GM23338 (cell line): ENCODE measurements around the gene INPP4B. TPM values are rescaled to one million over a fixed set of nuclear protein-coding genes. Genes with fewer than 3 reads are reported as not detected.

Source experiments
- ATAC-seq: fragments of 200-7000 bp; cut with Tn5 transposase; 3 replicates; pipeline ENCODE4 v1.9.1; 2020
- DNase-seq: peaks from one replicate; pipeline ENCODE4 v3.0.0-alpha.2; 2015; ENCODE audit warnings: low spot score
- H2AFZ ChIP-seq: fragments of 200-600 bp; sonication (generic); 2 replicates; pipeline ENCODE4 v1.8.0; 2016; ENCODE audit warnings: antibody characterized with exemption, mild to moderate bottlenecking, moderate library complexity
- H3F3A ChIP-seq: fragments of 200-600 bp; sonication (generic); replicated peaks from 2 replicates; pipeline ENCODE4 v1.8.0; 2017; ENCODE audit warnings: antibody characterized with exemption, mixed run types, low read depth
- H3K27ac ChIP-seq: fragments of 200-600 bp; sonication (generic); 2 replicates; pipeline ENCODE4 v1.6.1; 2016; ENCODE audit warnings: low read depth
- H3K27me3 ChIP-seq: fragments of 200-600 bp; sonication (generic); 2 replicates; pipeline ENCODE4 v1.8.0; 2016; ENCODE audit warnings: mild to moderate bottlenecking, mixed run types, moderate library complexity; ENCODE audit not compliant: insufficient read depth
- H3K36me3 ChIP-seq: fragments of 200-600 bp; sonication (generic); 2 replicates; pipeline ENCODE4 v1.8.0; 2016; ENCODE audit warnings: mild to moderate bottlenecking; ENCODE audit not compliant: insufficient read depth
- H3K4me1 ChIP-seq: fragments of 200-600 bp; sonication (generic); 2 replicates; pipeline ENCODE4 v1.8.0; 2016; ENCODE audit warnings: mild to moderate bottlenecking, moderate library complexity; ENCODE audit not compliant: insufficient read depth
- H3K4me2 ChIP-seq: fragments of 200-600 bp; sonication (generic); 2 replicates; pipeline ENCODE4 v1.7.1; 2017; ENCODE audit warnings: mixed run types
- H3K4me3 ChIP-seq: fragments of 200-600 bp; sonication (generic); 2 replicates; pipeline ENCODE4 v1.6.1; 2016; ENCODE audit warnings: mixed run types
- H3K79me2 ChIP-seq: fragments of 200-600 bp; sonication (generic); replicated peaks from 2 replicates; pipeline ENCODE4 v1.8.0; 2017; ENCODE audit warnings: mild to moderate bottlenecking; ENCODE audit not compliant: insufficient read depth
- H3K9me2 ChIP-seq: fragments of 200-600 bp; sonication (generic); 2 replicates; pipeline ENCODE4 v1.8.0; 2017; ENCODE audit not compliant: insufficient read depth
- H4K20me1 ChIP-seq: fragments of 200-600 bp; sonication (generic); replicated peaks from 2 replicates; pipeline ENCODE4 v1.8.0; 2017; ENCODE audit warnings: mild to moderate bottlenecking; ENCODE audit not compliant: insufficient read depth
- H3K27ac Mint-ChIP-seq: 2 replicates; pipeline ENCODE4 v1.8.0; 2020; ENCODE audit warnings: inconsistent platforms, mild to moderate bottlenecking, moderate library complexity, mixed read lengths
- H3K27me3 Mint-ChIP-seq: 3 replicates; pipeline ENCODE4 v1.8.0; 2022; ENCODE audit warnings: low read depth, mild to moderate bottlenecking, moderate library complexity, mixed read lengths, inconsistent platforms; ENCODE audit not compliant: insufficient read depth, poor library complexity
- H3K36me3 Mint-ChIP-seq: 3 replicates; pipeline ENCODE4 v1.8.0; 2021; ENCODE audit warnings: low read depth, mild to moderate bottlenecking, inconsistent platforms, moderate library complexity, mixed read lengths
- H3K4me1 Mint-ChIP-seq: 3 replicates; pipeline ENCODE4 v1.8.0; 2020; ENCODE audit warnings: mild to moderate bottlenecking, inconsistent platforms, mixed read lengths
- H3K4me3 Mint-ChIP-seq: 3 replicates; pipeline ENCODE4 v1.8.0; 2021; ENCODE audit warnings: moderate library complexity, mild to moderate bottlenecking, inconsistent platforms, mixed read lengths
- H3K9me3 Mint-ChIP-seq: 3 replicates; pipeline ENCODE4 v1.8.0; 2020; ENCODE audit warnings: moderate library complexity, mild to moderate bottlenecking, inconsistent platforms, mixed read lengths
- CREB1 ChIP-seq: fragments of 250-450 bp; sonication (Bioruptor Pico); IDR thresholded peaks from 2 replicates; pipeline ENCODE4 v1.5.0; 2020; ENCODE audit warnings: low read depth, mild to moderate bottlenecking, moderate library complexity
- JUNB ChIP-seq: IDR thresholded peaks from one replicate; pipeline ENCODE4 v1.6.1; 2016; ENCODE audit warnings: antibody characterized with exemption; ENCODE audit not compliant: unreplicated experiment
- NANOG ChIP-seq: IDR thresholded peaks from 2 replicates; pipeline ENCODE4 v1.6.1; 2016; ENCODE audit warnings: antibody characterized with exemption, borderline replicate concordance
- ZNF331 ChIP-seq: fragments of 250-450 bp; sonication (Bioruptor Pico); IDR thresholded peaks from 2 replicates; pipeline ENCODE4 v1.5.0; 2020; ENCODE audit warnings: low read depth, mild to moderate bottlenecking, moderate library complexity
- polyA plus RNA-seq: library from polyadenylated mRNA; unstranded; fragments of >200 nt; fragmentation: Nextera tagmentation; extraction: Ambion mirVana; gene quantifications from 2 replicates; pipeline ENCODE4 v1.2.1, GENCODE V29; 2016
- total RNA-seq: library from RNA; depleted of rRNA; stranded (reverse); fragments of >200 nt; shearing (Covaris generic); gene quantifications from 2 replicates; pipeline ENCODE4 v1.2.3, GENCODE V29; 2014
- TF ChIP-seq, protein P1 (sequence below): IDR thresholded peaks from 2 replicates; pipeline ENCODE4 v1.6.1; 2016; ENCODE audit warnings: antibody characterized with exemption
- TF ChIP-seq, protein P2 (sequence below): IDR thresholded peaks from one replicate; pipeline ENCODE4 v1.6.1; 2018; ENCODE audit warnings: antibody characterized with exemption; ENCODE audit not compliant: unreplicated experiment
- TF ChIP-seq, protein P3 (sequence below), 2 experiments: fragments of 200-600 bp in 1 of 2; sonication (generic) in 1 of 2; conservative IDR thresholded peaks; 2 replicates each; pipeline versions ENCODE4 v1.5.1 to v1.6.1; 2016 to 2017; ENCODE audit warnings: antibody characterized with exemption in 2 of 2, low read depth in 2 of 2, mild to moderate bottlenecking in 2 of 2, moderate library complexity in 1 of 2

INPP4B gene
- total and polyA plus RNA-seq, 2 experiments from 2014 or later: 0.11 to 0.14 TPM

DNA sequence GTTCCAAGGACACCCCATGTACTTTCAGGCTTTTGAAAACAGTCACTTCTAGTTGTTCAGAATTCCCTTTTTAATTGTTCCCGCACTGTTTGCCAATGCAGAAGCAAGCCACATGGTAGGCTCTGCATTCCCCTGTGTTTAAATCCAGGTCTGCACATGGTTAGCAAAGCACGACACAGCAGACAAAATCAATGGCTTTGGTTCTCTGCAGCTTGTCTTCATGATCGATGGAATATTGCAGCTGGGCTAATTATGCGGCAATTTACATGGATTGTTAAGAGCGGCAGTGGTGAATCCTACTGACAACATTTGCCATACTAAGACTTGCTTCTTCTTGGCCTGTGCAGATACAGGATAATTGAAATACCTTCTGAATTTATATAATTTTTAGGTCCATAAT, 20.6 kb upstream of the INPP4B start:
- Histone ChIP-seq H3K27ac (no peak overlapping the region), H3K4me1 (no peaks in the 10 kb centered on the region), H3K27me3 (no peaks in the 10 kb centered on the region), H2AFZ (no peak overlapping the region), H3K79me2 (no peaks in the 10 kb centered on the region), H3F3A (no peaks in the 10 kb centered on the region), H3K4me3 (no peak overlapping the region), H3K9me2 (no peaks in the 10 kb centered on the region; the same call in 1 of the 2 replicates), H4K20me1 (no peaks in the 10 kb centered on the region), H3K36me3 (no peaks in the 10 kb centered on the region), H3K4me2 (no peak overlapping the region)
- ATAC-seq (no peak), DNase-seq (no peak)
- Mint-ChIP-seq H3K9me3 (no peaks in the 10 kb centered on the region), H3K27me3 (peaks cover 5% of the 10 kb centered on the region), H3K36me3 (no peaks in the 10 kb centered on the region), H3K4me3 (no peak overlapping the region), H3K4me1 (no peaks in the 10 kb centered on the region), H3K27ac (no peak overlapping the region)
- TF ChIP-seq CREB1: no peak
- TF ChIP-seq NANOG: no peak
- TF ChIP-seq, protein P1, sequence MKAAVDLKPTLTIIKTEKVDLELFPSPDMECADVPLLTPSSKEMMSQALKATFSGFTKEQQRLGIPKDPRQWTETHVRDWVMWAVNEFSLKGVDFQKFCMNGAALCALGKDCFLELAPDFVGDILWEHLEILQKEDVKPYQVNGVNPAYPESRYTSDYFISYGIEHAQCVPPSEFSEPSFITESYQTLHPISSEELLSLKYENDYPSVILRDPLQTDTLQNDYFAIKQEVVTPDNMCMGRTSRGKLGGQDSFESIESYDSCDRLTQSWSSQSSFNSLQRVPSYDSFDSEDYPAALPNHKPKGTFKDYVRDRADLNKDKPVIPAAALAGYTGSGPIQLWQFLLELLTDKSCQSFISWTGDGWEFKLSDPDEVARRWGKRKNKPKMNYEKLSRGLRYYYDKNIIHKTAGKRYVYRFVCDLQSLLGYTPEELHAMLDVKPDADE: no peak
- TF ChIP-seq, protein P2, sequence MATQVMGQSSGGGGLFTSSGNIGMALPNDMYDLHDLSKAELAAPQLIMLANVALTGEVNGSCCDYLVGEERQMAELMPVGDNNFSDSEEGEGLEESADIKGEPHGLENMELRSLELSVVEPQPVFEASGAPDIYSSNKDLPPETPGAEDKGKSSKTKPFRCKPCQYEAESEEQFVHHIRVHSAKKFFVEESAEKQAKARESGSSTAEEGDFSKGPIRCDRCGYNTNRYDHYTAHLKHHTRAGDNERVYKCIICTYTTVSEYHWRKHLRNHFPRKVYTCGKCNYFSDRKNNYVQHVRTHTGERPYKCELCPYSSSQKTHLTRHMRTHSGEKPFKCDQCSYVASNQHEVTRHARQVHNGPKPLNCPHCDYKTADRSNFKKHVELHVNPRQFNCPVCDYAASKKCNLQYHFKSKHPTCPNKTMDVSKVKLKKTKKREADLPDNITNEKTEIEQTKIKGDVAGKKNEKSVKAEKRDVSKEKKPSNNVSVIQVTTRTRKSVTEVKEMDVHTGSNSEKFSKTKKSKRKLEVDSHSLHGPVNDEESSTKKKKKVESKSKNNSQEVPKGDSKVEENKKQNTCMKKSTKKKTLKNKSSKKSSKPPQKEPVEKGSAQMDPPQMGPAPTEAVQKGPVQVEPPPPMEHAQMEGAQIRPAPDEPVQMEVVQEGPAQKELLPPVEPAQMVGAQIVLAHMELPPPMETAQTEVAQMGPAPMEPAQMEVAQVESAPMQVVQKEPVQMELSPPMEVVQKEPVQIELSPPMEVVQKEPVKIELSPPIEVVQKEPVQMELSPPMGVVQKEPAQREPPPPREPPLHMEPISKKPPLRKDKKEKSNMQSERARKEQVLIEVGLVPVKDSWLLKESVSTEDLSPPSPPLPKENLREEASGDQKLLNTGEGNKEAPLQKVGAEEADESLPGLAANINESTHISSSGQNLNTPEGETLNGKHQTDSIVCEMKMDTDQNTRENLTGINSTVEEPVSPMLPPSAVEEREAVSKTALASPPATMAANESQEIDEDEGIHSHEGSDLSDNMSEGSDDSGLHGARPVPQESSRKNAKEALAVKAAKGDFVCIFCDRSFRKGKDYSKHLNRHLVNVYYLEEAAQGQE: no peak

DNA sequence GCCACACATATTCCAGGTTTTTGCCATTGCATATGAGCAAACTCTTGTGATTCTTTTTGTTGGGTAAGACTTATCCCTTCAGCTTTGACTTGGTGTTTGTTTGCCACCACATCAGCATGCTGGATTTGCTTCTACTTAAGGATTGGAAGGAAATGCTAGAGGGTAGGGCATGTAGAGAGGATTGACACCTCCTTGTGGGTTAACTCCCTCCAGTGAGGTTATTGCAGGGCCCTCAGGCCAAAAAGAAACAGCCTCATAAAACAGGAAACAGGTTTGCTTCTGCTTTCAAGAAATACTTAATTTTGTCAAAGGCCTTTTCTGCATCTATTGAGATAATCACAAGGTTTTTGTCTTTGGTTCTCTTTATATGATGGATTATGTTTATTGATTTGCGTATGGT, 15.2 kb upstream of the INPP4B start:
- Mint-ChIP-seq H3K9me3 (no peaks in the 10 kb centered on the region), H3K27me3 (peaks cover 5% of the 10 kb centered on the region), H3K4me1 (no peaks in the 10 kb centered on the region), H3K36me3 (no peaks in the 10 kb centered on the region), H3K27ac (no peak overlapping the region), H3K4me3 (no peak overlapping the region)
- no peaks in the 10 kb centered on the region for H3F3A ChIP-seq
- H3K27ac ChIP-seq: no peak overlapping the region
- H3K9me2 ChIP-seq: no peaks in the 10 kb centered on the region; the same call in 1 of the 2 replicates
- no peak for DNase-seq
- H3K4me2 ChIP-seq: no peak overlapping the region
- ATAC-seq: no peak
- H3K4me3 ChIP-seq: no peak overlapping the region
- H3K27me3 ChIP-seq: no peaks in the 10 kb centered on the region
- no peaks in the 10 kb centered on the region for H4K20me1 ChIP-seq
- no peaks in the 10 kb centered on the region for H3K79me2 ChIP-seq
- no peaks in the 10 kb centered on the region for H3K36me3 ChIP-seq
- no peak for TF ChIP-seq ZNF331
- TF ChIP-seq NANOG: no peak
- H3K4me1 ChIP-seq: no peaks in the 10 kb centered on the region
- no peak overlapping the region for H2AFZ ChIP-seq

DNA sequence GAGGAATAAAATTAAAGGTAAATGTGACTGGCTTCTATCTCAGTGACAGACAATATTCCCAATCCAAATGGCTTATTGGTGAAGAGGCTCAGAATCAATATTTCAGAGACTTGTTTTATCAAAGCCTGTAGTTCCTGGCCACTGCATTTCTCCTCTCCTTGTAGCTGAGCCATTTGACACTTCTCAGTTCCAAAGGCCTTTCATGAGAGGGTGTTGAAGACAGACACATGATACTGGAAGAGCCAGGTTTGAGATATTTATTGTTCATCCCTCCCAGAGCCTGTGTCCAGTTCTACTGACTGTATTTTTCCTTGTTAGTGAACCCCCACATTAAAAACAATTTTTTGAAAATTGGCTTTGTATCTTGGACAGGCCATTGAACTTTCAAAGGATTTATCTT, 12.9 kb upstream of the INPP4B start:
- DNase-seq (no peak), ATAC-seq (no peak)
- no peak for TF ChIP-seq JUNB
- TF ChIP-seq, protein P3, sequence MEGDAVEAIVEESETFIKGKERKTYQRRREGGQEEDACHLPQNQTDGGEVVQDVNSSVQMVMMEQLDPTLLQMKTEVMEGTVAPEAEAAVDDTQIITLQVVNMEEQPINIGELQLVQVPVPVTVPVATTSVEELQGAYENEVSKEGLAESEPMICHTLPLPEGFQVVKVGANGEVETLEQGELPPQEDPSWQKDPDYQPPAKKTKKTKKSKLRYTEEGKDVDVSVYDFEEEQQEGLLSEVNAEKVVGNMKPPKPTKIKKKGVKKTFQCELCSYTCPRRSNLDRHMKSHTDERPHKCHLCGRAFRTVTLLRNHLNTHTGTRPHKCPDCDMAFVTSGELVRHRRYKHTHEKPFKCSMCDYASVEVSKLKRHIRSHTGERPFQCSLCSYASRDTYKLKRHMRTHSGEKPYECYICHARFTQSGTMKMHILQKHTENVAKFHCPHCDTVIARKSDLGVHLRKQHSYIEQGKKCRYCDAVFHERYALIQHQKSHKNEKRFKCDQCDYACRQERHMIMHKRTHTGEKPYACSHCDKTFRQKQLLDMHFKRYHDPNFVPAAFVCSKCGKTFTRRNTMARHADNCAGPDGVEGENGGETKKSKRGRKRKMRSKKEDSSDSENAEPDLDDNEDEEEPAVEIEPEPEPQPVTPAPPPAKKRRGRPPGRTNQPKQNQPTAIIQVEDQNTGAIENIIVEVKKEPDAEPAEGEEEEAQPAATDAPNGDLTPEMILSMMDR (conservative IDR thresholded peaks at IDR 0.05; ENCODE audit: low read depth in 2 of 2): no peak
- TF ChIP-seq, protein P2: no peak
- no peak for TF ChIP-seq NANOG
- no peaks in the 10 kb centered on the region for H3K36me3 Mint-ChIP-seq
- no peak overlapping the region for H3K27ac Mint-ChIP-seq
- peaks cover 3% of the 10 kb centered on the region for H3K27me3 Mint-ChIP-seq
- H3K4me1 ChIP-seq: no peaks in the 10 kb centered on the region
- no peaks in the 10 kb centered on the region for H3F3A ChIP-seq
- H3K27ac ChIP-seq: no peak overlapping the region
- H3K36me3 ChIP-seq: no peaks in the 10 kb centered on the region
- no peaks in the 10 kb centered on the region for H3K4me1 Mint-ChIP-seq
- H3K4me3 Mint-ChIP-seq: no peak overlapping the region
- no peaks in the 10 kb centered on the region for H3K9me2 ChIP-seq
- H3K4me3 ChIP-seq: no peak overlapping the region
- H3K27me3 ChIP-seq: no peaks in the 10 kb centered on the region
- H2AFZ ChIP-seq: no peak overlapping the region
- no peak overlapping the region for H3K4me2 ChIP-seq
- no peaks in the 10 kb centered on the region for H3K79me2 ChIP-seq
- no peaks in the 10 kb centered on the region for H3K9me3 Mint-ChIP-seq
- no peaks in the 10 kb centered on the region for H4K20me1 ChIP-seq
